ENCODE data around the gene MBLAC2. TPM values are rescaled to one million over a fixed set of nuclear protein-coding genes. Genes with fewer than 3 reads are reported as not detected.

The MBLAC2 gene
- total RNA-seq, 2 donors from 2014 or later, result 3.2 to 3.3 TPM

DNA sequence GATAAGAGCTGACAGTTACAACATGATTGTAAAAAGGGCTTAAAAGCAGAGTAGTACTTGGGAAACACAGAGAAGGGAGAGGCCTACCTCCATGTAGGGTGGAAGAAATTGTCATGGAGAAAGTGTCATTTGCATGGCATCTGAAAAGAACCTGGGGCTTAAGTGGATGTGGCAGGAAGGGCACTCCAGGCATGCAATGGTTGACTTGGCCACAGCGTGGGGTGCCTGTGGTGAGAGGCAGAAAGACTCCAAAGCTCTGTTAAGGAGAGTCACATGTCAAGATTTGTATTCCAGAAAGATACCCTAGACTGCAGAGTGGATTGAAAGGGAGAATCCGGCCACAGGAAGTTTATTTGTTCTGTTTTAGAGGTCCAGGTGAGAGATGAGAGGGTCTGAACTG, 2.5 kb upstream of the MBLAC2 start:
- Histone ChIP-seq H3K36me3 (no peaks in the 10 kb centered on the region), H3K4me3 (no peak overlapping the region), H3K9ac (ENCODE audit: low read depth in 2 of 2, low read length in 2 of 2) (no peak overlapping the region), H3K27ac (no peak overlapping the region), H3K4me1 (no peaks in the 10 kb centered on the region), H3K27me3 (no peaks in the 10 kb centered on the region), H3K9me3 (no peaks in the 10 kb centered on the region)
- DNase-seq, result no peak
- TF ChIP-seq, protein P1, sequence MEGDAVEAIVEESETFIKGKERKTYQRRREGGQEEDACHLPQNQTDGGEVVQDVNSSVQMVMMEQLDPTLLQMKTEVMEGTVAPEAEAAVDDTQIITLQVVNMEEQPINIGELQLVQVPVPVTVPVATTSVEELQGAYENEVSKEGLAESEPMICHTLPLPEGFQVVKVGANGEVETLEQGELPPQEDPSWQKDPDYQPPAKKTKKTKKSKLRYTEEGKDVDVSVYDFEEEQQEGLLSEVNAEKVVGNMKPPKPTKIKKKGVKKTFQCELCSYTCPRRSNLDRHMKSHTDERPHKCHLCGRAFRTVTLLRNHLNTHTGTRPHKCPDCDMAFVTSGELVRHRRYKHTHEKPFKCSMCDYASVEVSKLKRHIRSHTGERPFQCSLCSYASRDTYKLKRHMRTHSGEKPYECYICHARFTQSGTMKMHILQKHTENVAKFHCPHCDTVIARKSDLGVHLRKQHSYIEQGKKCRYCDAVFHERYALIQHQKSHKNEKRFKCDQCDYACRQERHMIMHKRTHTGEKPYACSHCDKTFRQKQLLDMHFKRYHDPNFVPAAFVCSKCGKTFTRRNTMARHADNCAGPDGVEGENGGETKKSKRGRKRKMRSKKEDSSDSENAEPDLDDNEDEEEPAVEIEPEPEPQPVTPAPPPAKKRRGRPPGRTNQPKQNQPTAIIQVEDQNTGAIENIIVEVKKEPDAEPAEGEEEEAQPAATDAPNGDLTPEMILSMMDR (IDR thresholded peaks at IDR 0.05), result no peak
- intact Hi-C loops (cut with DNase I), result loop anchor here (5.0 kb wide), 1 partner anchor 65 kb away; no protein-coding TSS in a partner anchor

DNA sequence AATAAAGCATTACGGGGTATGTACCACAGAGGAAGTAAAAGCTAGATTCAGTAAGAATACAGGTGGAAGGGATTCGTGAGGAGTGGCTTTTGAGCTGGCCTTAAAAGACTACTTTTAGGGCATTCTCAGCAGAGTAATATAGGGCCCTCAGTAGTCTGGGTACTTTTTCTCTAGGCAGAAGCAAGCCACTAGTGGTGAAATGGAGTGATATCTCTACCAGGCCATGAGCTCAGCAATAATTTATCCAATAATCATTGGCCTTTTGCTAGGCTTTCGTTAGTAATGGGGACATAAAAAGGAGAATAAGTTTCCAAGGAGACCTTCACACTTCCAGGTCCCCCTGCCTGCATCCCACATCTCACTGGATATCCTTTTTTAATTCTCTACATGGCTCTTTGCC, 1.8 kb upstream of the MBLAC2 start:
- intact Hi-C loops (cut with DNase I), result loop anchor here (5.0 kb wide), 1 partner anchor 64 kb away; no protein-coding TSS in a partner anchor
- TF ChIP-seq, protein P1 (IDR thresholded peaks at IDR 0.05), result no peak
- H3K9ac ChIP-seq (ENCODE audit: low read depth in 2 of 2, low read length in 2 of 2), result no peak overlapping the region
- H3K4me3 ChIP-seq, result no peak overlapping the region
- H3K27me3 ChIP-seq, result no peaks in the 10 kb centered on the region
- no peaks in the 10 kb centered on the region for H3K4me1 ChIP-seq
- no peak for DNase-seq
- H3K27ac ChIP-seq, result no peak overlapping the region
- H3K36me3 ChIP-seq, result no peaks in the 10 kb centered on the region
- H3K9me3 ChIP-seq, result no peaks in the 10 kb centered on the region

DNA sequence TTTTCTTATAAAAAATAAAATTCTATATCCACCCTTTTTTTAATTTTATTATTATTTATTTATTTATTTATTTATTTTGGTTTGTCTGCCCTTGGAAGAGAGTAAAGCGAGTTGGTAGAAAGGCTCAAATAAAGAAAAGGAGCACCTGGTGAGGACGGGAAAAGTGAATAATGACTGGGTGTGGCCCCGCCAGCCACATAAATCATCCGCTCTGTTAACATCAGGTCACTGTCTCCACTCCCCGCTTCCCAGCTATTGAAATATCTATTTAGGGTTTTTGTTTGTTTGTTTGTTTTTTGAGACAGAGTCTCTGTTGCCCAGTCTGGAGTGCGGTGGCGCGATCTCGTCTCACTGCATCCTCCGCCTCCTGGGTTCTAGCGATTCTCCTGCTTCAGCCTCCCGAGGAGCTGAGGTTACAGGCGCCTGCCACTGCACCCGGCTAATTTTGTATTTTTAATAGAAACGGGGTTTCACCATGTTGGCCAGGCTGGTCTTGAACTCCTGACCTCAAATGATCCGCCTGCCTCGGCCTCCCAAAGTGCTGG, 937 bp upstream of the MBLAC2 start:
- Histone ChIP-seq H3K36me3 (no peaks in the 10 kb centered on the region), H3K9ac (ENCODE audit: low read depth in 2 of 2, low read length in 2 of 2) (no peak overlapping the region), H3K27me3 (no peaks in the 10 kb centered on the region), H3K27ac (peak overlapping the region; percentile 93), H3K4me1 (no peaks in the 10 kb centered on the region), H3K4me3 (peak overlapping the region; percentile 63), H3K9me3 (no peaks in the 10 kb centered on the region)
- DNase-seq, result peak; percentile 28
- intact Hi-C loops (cut with DNase I), result loop anchor here (5.0 kb wide), 1 partner anchor 63 kb away; no protein-coding TSS in a partner anchor
- TF ChIP-seq, protein P1 (IDR thresholded peaks at IDR 0.05), result no peak

DNA sequence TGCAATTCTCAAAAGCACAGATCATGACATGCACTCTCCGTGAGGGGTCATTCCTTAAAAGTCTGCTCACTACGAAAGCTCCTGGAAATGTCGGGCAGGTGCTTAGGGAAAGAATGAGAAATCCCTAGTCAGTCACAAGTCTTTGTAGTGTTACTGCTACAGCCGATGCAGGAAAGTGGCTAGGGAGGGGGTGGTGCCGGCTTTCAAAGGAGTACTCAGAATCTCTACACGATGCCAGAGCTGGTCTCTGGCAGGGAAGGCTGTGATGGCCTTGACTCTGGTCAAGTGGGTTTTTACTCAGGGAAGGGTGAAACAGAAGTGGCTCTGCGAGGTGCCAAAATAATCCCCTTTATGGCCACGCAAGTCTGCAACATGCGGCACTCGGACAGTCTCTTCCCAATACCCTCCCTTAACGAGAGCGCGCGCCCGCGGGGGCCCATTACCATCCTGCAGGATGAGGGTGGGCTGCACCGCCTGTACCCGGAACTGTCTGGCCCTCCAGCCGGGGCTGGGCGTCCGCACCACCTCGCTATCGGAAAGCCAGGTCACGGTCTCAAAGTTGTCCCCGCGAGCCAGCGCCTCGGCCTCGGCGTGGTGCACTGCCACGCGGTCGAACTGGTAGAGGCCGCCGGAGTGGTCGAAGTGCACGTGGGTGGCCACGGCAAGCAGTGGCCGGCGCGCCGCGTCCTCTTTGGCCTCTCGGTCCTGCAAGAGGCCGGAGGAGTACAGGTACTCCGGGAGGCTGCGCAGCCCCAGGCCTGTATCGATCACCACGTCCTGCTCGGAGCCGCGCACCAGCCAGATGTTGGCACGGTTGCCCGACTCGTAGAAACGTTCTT, 956 bp downstream of the MBLAC2 start:
- H3K9ac ChIP-seq (ENCODE audit: low read depth in 2 of 2, low read length in 2 of 2), result peak overlapping the region; percentile 67 to 75
- H3K4me3 ChIP-seq, result peak overlapping the region; percentile 63
- TF ChIP-seq, protein P1 (IDR thresholded peaks at IDR 0.05), result no peak
- no peaks in the 10 kb centered on the region for H3K36me3 ChIP-seq
- no peaks in the 10 kb centered on the region for H3K4me1 ChIP-seq
- DNase-seq, result peak; percentile 57
- H3K27me3 ChIP-seq, result no peaks in the 10 kb centered on the region
- intact Hi-C loops (cut with DNase I), result loop anchor here (5.0 kb wide), 1 partner anchor 54 kb away; the partner anchor contains the start of gene LYSMD3
- no peaks in the 10 kb centered on the region for H3K9me3 ChIP-seq
- peak overlapping the region; percentile 93 for H3K27ac ChIP-seq

DNA sequence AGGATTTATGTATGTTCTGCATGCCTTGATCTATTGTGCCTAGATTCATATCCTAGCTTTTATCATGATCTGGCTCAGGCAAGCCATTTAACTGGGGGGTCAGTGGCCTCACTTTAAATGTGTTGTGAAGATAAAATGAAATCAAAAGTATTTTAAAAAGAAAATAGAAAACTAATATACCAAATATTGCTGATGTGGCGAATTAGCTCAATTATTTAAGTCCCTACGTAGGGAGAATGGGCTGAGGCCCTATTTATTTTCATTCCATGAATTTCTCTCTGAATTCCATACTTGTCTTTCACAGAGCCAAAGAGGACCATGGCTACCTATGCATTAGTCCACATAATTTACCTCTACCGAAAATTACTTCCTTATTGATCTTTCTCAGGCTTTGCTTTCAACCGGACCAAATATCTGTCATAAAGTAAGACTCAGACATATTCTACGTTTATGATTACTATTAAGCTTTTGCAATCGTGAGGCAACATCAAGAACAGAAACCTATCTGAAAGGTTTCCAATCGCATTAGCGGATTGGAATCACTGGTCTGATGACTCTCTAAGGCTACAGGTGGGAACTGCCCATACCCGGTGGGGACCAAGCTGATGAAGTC, 1.7 kb downstream of the MBLAC2 start:
- DNase-seq, result no peak
- Histone ChIP-seq H3K4me3 (peak overlapping the region; percentile 63), H3K9ac (ENCODE audit: low read depth in 2 of 2, low read length in 2 of 2) (peak overlapping the region; percentile 67 to 75), H3K27ac (no peak overlapping the region), H3K27me3 (no peaks in the 10 kb centered on the region), H3K9me3 (no peaks in the 10 kb centered on the region), H3K36me3 (no peaks in the 10 kb centered on the region), H3K4me1 (no peaks in the 10 kb centered on the region)
- intact Hi-C loops (cut with DNase I), result loop anchor here (5.0 kb wide), 1 partner anchor 54 kb away; the partner anchor contains the start of gene LYSMD3
- TF ChIP-seq, protein P1 (IDR thresholded peaks at IDR 0.05), result no peak

Measured in colonic mucosa (tissue), 4 donors.